OCI-LY7 (cell line): Measurements from ENCODE around the gene YOD1.

Experiments
- EZH2phosphoT487 ChIP-seq: fragments of 200-600 bp; sonication (generic); IDR thresholded peaks from 2 replicates; pipeline ENCODE4 v1.6.1; 2018; ENCODE audit warnings: low read depth, borderline replicate concordance, mild to moderate bottlenecking, mixed run types, antibody characterized with exemption, low read length, moderate library complexity, mixed read lengths
- TF ChIP-seq, protein P1 (sequence below): fragments of 200-600 bp; sonication (generic); conservative IDR thresholded peaks from 2 replicates; pipeline ENCODE4 v1.5.1; 2014; ENCODE audit warnings: mild to moderate bottlenecking, antibody characterized with exemption, low read length, moderate library complexity, mixed read lengths

DNA sequence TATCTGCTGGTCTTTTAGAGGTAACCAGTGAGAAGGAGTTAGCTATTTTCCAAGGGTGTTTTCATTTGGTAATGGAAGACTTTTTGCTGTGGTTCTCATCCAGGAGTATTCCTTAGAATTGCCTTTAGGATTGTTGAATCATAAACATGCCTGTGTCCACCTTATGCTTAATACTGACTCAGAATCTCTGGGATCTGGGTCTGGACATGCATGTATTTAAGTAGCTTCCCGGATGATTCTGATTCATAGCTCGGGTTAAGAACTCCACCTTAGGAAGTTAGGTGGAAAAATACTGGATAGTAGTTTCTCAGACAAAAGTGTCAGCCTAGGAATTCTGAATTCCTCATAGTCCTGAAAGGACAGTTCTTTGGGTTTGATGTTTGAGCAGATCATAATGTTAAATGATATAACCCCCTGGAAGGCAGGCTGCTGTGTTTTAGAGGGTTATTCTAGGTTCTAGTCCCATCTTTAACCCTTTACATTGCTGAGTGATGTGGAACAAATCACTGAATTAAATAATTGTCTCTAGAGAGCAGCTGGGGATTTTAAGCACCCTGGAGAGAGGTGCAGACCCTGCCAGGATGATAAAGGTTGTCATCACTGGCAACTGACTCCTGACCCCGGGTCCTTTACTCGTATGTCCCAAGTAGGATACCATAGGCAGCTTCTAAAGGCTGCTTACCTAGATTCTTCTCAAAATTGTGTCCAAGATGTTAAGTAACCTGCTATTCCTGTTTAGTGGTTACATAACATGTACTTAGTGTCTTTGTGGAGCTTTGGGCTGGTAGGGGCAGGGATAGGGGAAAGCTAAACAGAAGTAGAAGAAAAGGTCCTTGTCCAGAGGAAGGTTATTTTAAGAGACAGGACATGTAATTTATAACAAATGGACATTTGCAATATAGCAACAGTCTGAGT lies 23.2 kb upstream of the YOD1 start:
- TF ChIP-seq, protein P1, sequence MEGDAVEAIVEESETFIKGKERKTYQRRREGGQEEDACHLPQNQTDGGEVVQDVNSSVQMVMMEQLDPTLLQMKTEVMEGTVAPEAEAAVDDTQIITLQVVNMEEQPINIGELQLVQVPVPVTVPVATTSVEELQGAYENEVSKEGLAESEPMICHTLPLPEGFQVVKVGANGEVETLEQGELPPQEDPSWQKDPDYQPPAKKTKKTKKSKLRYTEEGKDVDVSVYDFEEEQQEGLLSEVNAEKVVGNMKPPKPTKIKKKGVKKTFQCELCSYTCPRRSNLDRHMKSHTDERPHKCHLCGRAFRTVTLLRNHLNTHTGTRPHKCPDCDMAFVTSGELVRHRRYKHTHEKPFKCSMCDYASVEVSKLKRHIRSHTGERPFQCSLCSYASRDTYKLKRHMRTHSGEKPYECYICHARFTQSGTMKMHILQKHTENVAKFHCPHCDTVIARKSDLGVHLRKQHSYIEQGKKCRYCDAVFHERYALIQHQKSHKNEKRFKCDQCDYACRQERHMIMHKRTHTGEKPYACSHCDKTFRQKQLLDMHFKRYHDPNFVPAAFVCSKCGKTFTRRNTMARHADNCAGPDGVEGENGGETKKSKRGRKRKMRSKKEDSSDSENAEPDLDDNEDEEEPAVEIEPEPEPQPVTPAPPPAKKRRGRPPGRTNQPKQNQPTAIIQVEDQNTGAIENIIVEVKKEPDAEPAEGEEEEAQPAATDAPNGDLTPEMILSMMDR: no peak
- TF ChIP-seq EZH2phosphoT487: no peak
